Measurements from ENCODE around the gene SERPINB13. TPM values are rescaled to one million over a fixed set of nuclear protein-coding genes. Genes with fewer than 3 reads are reported as not detected.

SERPINB13 gene
- polyA plus RNA-seq, 1 donor (not counting 4 experiments of a cell fraction or from before 2014, with no cell fraction given), result 44.6 TPM

- peak overlapping the region; percentile 68 for H2AFZ ChIP-seq (ENCODE audit: control insufficient read depth, low read length)
Measured at GRCh38 chr18:63603772-63604171, 16.6 kb downstream of the SERPINB13 start.

GRCh38 chr18:63604791-63605567 is 17.8 kb downstream of the SERPINB13 start:
- Histone ChIP-seq H3K27me3 (ENCODE audit: control insufficient read depth, extremely low read depth, insufficient read depth, low read length) (no peaks in the 10 kb centered on the region), H3K9ac (ENCODE audit: control insufficient read depth, extremely low read depth, insufficient read depth, low read length) (peak overlapping the region; percentile 36), H3K79me2 (ENCODE audit: control insufficient read depth, insufficient read depth, low read length) (no peaks in the 10 kb centered on the region), H4K20me1 (ENCODE audit: control insufficient read depth, extremely low read depth, insufficient read depth, low read length) (no peaks in the 10 kb centered on the region), H3K4me2 (ENCODE audit: control insufficient read depth, extremely low read depth, insufficient read depth, low read depth, low read length) (peak overlapping the region; percentile 69), H3K9me1 (ENCODE audit: control insufficient read depth, extremely low read depth, insufficient read depth, low read length) (no peaks in the 10 kb centered on the region), H3K27ac (ENCODE audit: control insufficient read depth, insufficient read depth, low read length) (peak overlapping the region; percentile 85), H3K36me3 (ENCODE audit: control insufficient read depth in 2 of 2, extremely low read depth in 1 of 2, insufficient read depth in 2 of 2, low read length in 2 of 2) (no peaks in the 10 kb centered on the region), H3K9me3 (ENCODE audit: control insufficient read depth, low read depth, low read length) (no peaks in the 10 kb centered on the region), H3K4me1 (ENCODE audit: control insufficient read depth, extremely low read depth, insufficient read depth, low read length) (peaks cover 27% of the 10 kb centered on the region), H3K4me3 (ENCODE audit: control insufficient read depth in 2 of 3, extremely low read depth in 1 of 3, insufficient read depth in 2 of 3, low read depth in 1 of 3, low read length in 3 of 3) (no peak overlapping the region), H2AFZ (ENCODE audit: control insufficient read depth, low read length) (peak overlapping the region; percentile 19)
- dilution Hi-C loops (cut with MboI; ENCODE audit: extremely low pct_ligation_motif_present, low sequenced_read_pairs), result no loop called here
- DNase-seq (ENCODE audit: low read depth, low spot score), result peak; percentile 75
- TF ChIP-seq CTCF (optimal IDR thresholded peaks at IDR 0.05 in 1 of 3, IDR thresholded peaks at IDR 0.05 in 1 of 3, conservative IDR thresholded peaks at IDR 0.05 in 1 of 3; ENCODE audit: extremely low read depth in 1 of 3, insufficient read depth in 2 of 3, low read length in 3 of 3) (no peak), EZH2 (IDR thresholded peaks at IDR 0.05; ENCODE audit: low read length) (no peak)
- FAIRE-seq, result peak; percentile 96

More at GRCh38 chr18:63603772-63604171, 16.6 kb downstream of the SERPINB13 start:
- Histone ChIP-seq H4K20me1 (ENCODE audit: control insufficient read depth, extremely low read depth, insufficient read depth, low read length) (no peaks in the 10 kb centered on the region), H3K9me3 (ENCODE audit: control insufficient read depth, low read depth, low read length) (no peaks in the 10 kb centered on the region), H3K79me2 (ENCODE audit: control insufficient read depth, insufficient read depth, low read length) (no peaks in the 10 kb centered on the region), H3K4me2 (ENCODE audit: control insufficient read depth, extremely low read depth, insufficient read depth, low read depth, low read length) (peak overlapping the region; percentile 69), H3K27ac (ENCODE audit: control insufficient read depth, insufficient read depth, low read length) (peak overlapping the region; percentile 85), H3K4me1 (ENCODE audit: control insufficient read depth, extremely low read depth, insufficient read depth, low read length) (peaks cover 27% of the 10 kb centered on the region), H3K9ac (ENCODE audit: control insufficient read depth, extremely low read depth, insufficient read depth, low read length) (peak overlapping the region; percentile 30), H3K9me1 (ENCODE audit: control insufficient read depth, extremely low read depth, insufficient read depth, low read length) (no peaks in the 10 kb centered on the region), H3K4me3 (ENCODE audit: control insufficient read depth in 2 of 3, extremely low read depth in 1 of 3, insufficient read depth in 2 of 3, low read depth in 1 of 3, low read length in 3 of 3) (peak overlapping the region in 2 of 3 experiments; percentile 30 to 51), H3K36me3 (ENCODE audit: control insufficient read depth in 2 of 2, extremely low read depth in 1 of 2, insufficient read depth in 2 of 2, low read length in 2 of 2) (no peaks in the 10 kb centered on the region), H3K27me3 (ENCODE audit: control insufficient read depth, extremely low read depth, insufficient read depth, low read length) (no peaks in the 10 kb centered on the region)
- dilution Hi-C loops (cut with MboI; ENCODE audit: extremely low pct_ligation_motif_present, low sequenced_read_pairs), result no loop called here
- DNase-seq (ENCODE audit: low read depth, low spot score) (no peak), FAIRE-seq (peak; percentile 97)
- TF ChIP-seq CTCF (optimal IDR thresholded peaks at IDR 0.05 in 1 of 3, IDR thresholded peaks at IDR 0.05 in 1 of 3, conservative IDR thresholded peaks at IDR 0.05 in 1 of 3; ENCODE audit: extremely low read depth in 1 of 3, insufficient read depth in 2 of 3, low read length in 3 of 3) (no peak), EZH2 (IDR thresholded peaks at IDR 0.05; ENCODE audit: low read length) (no peak)

All from keratinocyte (primary cell).